GM18519 (cell line): ENCODE measurements around the gene CDK5RAP3.
"Not testable (repeated sequence)": the region's sequence is repeated elsewhere in the genome, so short reads cannot be mapped to it uniquely, and the experiment has no call there.

ENCODE experiments used
- ATAC-seq: cut with Tn5 transposase; IDR thresholded peaks from one replicate; pipeline ENCODE4 v1.9.1; 2021; ENCODE audit warnings: mild to moderate bottlenecking, moderate library complexity; ENCODE audit not compliant: unreplicated experiment, low FRiP score

The CDK5RAP3 gene

DNA sequence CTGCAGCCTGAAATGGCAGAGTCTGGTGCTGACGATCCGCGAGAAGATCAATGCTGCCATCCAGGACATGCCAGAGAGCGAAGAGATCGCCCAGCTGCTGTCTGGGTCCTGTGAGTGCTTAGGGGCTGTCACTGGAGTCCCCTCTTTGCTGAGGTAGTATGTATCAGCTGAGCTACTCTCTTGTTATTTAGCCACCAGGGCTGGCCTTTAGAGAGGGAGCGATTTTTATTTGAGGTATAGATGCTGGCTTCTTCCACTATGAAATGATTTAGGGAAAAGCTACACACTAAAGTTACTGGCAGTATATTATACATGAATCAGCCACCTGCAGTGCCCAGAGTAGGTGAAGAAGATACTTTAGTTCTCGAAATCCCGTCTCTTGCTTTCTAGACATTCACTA, 2.6 kb downstream of the CDK5RAP3 start:
- ATAC-seq = no peak

GRCh38 chr17:47975189-47975822, 4.4 kb downstream of the CDK5RAP3 start:
- no peak for ATAC-seq

- no peak for ATAC-seq
Measured at GRCh38 chr17:47975823-47976205, 4.9 kb downstream of the CDK5RAP3 start.

DNA sequence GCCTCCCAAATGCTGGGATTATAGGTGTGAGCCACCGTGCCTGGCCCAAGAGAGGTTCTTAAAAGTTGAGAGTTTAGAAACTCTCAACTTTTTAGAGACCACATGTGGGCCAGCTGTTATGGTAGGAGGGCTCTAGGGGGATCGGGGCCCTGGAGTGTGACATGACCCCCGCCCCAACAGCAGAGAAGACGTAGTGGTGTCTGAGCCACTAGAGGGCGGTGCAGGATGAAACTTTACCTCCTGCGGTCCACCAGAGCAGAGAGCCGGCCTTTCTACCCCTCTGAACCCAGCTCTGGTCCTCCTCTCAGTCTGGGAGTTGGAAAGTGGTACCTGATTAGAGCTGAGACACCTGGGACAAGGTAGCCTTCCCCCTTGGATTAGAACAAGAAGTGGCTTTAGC, 7.4 kb downstream of the CDK5RAP3 start:
- no peak for ATAC-seq

GRCh38 chr17:47980541-47980940, 9.6 kb downstream of the CDK5RAP3 start:
- ATAC-seq = no peak

DNA sequence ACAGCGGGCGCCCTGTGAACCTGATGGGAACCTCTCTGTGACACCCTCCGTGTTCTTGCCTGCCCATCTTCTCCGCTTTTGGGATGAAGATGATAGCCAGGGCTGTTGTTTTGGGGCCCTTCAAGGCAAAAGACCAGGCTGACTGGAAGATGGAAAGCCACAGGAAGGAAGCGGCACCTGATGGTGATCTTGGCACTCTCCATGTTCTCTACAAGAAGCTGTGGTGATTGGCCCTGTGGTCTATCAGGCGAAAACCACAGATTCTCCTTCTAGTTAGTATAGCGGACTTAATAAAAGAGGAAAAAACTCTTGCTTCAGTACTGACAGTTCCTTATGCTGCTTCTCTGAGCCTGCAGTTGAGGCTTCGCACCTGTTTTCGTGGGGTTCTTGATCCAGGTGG, 10.5 kb downstream of the CDK5RAP3 start:
- no peak for ATAC-seq

DNA sequence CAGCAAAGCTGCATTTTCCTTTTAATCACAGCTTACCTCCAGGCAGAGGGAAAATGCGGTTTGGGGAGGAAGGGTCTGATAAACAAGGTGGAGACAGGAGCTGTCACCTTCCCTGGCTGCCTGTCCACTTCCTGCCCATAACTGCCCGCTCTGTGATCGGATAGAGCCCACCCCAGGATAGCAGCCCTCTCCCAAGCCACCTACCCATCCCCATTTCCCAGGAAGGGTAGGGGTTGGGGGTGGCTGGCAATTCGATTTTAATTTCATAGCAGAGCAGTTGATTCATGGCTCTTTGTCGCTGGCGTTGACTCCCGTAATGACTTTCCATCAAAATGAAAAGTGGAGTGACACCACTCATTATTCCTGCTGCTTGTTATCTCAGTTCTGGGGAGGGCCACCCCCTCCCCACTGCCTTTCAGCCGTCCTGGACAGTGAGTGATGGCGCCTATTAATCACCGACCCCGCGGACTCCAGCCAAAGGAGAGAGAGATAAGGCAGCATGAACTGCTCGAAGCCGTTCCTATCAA, 11.2 kb downstream of the CDK5RAP3 start:
- ATAC-seq = no peak

- no peak for ATAC-seq
Measured at GRCh38 chr17:47982645-47983390, 11.9 kb downstream of the CDK5RAP3 start.

GRCh38 chr17:47983492-47984223, 12.7 kb downstream of the CDK5RAP3 start:
- ATAC-seq = no peak

DNA sequence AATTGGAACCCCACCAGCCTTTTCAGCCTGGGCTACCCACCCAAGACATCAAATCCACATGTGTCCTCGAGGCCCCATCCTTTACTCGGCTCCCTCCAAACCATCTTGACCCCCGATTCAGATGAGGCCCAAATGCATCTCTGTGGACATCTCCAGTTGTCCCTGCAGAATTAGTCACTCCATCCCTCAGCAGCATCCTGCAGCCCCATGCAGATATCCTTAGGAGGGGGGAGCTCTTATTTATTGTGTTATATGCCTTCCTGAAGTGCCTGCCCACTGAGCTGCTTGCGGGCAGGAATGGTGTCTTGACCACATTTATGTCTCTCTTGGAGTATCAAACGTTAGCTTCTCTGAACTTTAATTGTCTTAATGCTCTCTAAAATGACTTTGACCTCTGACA, 15.6 kb downstream of the CDK5RAP3 start:
- ATAC-seq = no peak

DNA sequence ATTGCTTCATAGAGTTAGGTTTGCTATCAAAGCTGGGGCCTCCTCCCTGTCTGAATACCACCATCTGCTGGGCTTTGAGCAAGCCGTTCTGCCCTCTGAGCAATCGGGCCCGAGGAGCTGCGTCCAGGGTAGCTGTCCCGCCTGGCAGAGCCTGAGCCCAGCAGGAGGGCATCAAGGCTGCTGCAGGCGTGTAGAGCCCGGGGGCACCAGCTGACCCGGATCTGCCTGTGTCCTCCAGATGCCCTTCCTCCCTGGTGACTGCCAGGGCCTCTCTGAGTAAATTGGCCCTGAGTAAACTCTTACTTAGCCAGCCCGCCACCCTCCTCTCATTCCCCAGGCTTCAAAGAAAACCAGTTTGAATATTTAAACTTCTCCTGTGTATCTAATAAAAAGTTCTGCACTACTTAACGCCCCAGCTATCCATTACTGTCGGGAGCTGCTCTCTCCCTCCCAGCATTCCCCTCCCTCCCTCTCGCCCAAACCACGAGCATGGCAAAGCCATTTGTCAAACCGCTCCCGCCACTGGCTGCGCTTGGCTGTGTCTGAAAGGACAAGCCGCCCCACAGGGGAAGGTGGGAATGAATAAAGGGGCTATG, 16.4 kb downstream of the CDK5RAP3 start:
- ATAC-seq = no peak

- not testable (repeated sequence) for ATAC-seq
Measured at GRCh38 chr17:47988445-47988844, 17.5 kb downstream of the CDK5RAP3 start.

DNA sequence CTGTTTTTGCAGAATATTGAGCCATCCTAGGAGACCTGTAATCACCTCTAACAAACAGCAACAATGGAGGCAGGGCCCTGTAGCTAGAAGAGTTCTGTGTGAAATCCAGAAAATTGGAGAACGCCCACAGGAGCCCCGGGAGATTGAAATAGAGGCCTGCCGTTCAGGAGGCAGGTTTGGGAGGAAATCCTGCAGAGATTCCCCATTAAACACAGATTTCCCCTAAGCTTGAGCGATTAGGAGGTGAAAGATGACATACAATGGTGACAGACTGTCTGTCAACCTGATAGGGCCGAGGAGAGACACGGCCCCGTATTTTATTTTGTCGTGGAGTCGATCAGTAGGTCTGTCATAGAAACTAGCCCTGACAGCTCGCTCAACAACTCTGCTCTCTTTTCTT, 18.2 kb downstream of the CDK5RAP3 start:
- ATAC-seq = no peak

GRCh38 chr17:47989700-47990099, 18.8 kb downstream of the CDK5RAP3 start:
- ATAC-seq = no peak

DNA sequence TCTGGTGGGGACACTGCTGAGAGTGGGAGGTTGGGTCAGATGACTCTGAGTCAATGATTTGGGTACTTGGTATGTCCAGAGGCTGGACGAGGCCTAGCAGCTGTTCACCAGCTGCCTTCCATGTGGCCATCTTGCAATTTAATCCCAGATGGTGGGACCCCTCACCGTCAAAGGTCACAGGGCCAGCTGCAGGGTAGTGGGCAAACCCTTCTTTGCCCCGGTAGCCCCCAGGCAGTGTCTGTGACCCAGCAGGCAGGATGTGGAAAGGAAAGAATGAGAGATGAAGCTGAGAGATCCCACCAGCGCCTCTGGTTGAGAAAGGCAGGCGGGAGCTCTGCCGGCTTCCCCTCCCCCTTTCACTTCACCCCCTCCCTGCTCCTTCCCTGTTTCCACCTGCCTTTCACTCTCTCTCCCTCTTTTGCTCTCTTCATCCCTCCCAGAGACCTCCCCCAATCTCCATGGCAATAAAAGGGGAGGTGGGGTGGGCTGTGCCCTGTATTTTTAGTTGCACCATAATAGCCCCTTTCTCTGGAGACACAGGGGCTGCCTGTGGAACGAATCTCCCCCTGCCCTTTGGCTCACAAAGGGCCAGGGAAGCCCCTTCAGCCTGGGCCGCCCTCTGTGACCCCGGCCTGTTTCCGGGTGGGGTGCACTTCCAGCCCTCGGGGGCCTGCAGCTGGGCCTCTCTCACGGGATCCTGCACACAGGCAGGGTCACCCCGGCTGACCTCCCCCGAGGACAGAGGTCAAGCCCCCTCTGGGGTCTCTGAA, 20.2 kb downstream of the CDK5RAP3 start:
- no peak for ATAC-seq

GRCh38 chr17:47992216-47992615, 21.3 kb downstream of the CDK5RAP3 start:
- ATAC-seq = no peak

- no peak for ATAC-seq
Measured at GRCh38 chr17:47993031-47993564, 22.2 kb downstream of the CDK5RAP3 start.

DNA sequence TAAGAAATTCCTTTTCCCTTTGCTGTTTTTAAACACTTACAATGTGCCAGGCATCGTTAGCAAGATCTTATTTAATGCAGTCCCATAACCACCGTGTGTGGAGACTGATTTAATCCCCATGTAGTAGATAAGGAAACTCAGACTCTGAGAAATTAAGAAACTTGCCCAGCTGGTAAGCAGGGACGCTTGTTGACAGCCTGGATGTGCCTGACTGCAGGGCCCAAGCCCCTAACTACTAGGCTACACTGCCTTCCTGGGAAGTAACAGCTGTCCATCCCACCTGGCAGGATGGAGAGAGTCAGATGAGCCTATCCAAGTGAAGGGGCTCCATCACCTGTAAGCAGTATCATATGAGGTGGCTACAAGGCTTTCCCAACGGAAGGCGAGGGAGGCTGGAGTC, 23.1 kb downstream of the CDK5RAP3 start:
- no peak for ATAC-seq

GRCh38 chr17:47994724-47995123, 23.8 kb downstream of the CDK5RAP3 start:
- ATAC-seq = no peak
